ENCODE data around the gene TMEM259.

TMEM259 gene

GRCh38 chr19:1015061-1015781, 5.7 kb downstream of the TMEM259 start:
- no peak for DNase-seq

DNA sequence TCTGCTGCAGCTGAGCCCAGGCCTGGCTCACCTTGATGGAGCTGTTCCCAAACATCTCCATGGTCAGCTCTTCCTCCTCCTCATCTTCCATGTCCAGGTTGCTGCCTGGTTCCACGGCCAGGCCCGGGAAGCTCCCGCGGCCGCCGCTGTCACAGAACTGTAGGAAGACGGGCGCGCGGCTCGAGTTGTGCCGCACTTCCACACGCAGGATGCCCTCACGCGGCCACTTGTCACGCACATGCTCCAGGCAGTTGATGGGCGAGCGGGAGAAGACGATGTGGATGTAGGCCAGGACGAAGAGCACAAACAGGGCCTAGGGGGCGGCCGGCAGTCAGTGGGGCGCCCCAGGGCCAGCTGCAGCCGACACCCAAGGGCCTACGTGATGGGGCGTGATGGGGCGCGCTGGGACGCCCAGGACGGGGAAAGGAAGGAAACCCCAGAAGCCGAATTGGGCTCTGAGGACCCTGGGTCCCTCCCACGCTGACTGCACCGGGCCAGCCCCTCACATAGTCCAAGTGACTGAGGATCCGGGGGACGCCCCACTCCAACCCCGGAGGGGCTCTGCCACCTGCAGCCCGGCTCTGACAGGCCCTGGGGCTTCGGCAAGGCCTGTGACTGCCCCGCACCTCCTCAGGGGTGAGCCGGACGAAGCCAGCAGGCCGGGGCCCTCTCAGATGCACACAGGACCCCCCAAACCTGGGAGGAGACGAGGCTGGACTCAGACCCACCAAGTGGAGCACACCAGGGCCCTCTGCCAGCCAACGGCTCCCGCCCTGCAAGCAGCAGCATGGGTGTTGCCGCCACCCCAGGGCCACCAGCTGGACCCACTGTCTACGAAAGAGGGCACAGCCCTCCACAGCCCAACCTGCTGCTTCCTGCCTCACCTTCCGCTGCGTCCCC, 6.5 kb downstream of the TMEM259 start:
- no peak for DNase-seq

DNA sequence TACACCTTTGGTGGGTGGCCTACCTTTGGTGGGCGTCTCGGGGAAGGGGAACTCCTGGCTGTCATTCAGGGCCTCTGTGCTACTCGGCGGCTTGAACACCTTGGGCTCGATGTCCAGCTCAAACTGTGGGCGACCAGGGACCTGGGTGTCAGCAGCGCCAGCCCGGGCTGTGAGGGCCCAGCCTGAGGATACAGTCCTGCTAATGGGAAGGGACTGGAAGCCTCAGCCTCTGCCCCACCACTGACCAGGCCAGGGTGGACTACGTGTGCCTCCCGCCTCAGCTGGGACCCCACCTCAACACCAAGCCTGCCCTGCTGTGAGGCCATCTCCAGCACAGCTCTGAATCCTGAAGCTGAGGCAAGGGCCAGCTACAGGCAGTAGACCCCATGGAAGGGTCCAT, 7.7 kb downstream of the TMEM259 start:
- no peak for DNase-seq

DNA sequence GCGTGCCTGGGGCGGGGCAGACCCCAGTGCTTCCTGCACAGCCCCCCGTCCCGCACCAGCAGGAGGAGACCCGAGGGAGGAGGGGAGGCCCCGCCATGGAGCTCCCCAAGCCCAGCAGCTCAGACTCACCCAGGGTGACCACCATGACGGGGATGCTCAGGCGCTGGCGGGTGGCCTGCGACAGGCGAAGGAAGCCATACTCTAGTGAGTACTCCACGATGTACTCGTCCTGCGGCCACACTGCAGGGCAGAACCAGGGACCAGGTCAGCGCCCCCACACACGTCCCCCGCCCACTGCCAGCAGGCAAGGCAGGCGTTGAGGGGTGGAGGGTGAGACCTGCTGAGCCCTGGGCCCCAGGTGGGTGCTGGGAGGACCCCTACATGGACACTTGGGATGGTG, 8.6 kb downstream of the TMEM259 start:
- DNase-seq: no peak

DNA sequence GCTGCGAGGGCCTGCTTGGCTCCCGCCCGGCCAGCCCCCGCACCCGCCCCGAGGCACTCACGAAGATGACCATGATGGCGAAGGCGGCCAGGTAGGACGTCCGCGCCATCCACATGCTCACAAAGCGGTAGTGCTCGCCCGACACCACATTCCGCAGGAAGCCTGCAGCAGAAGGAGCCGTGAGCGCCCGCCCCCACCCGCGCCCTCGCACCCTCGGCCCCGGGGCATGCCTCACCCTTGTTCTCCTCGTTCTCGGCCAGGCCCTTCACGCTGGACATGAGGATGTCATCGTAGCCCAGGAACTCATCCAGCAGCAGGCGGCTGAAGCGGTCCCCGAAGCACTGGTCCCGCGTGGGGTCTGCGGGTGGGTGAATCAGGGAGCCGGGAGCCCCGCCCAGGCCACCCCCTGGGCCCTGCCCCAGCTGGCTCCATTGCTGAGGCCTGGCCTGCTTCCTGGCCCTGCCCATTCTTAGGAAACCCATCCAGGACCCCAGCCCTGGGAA, 9.0 kb downstream of the TMEM259 start:
- DNase-seq: no peak

- no peak for DNase-seq
Measured at GRCh38 chr19:1010586-1011510, 10.1 kb downstream of the TMEM259 start.

DNA sequence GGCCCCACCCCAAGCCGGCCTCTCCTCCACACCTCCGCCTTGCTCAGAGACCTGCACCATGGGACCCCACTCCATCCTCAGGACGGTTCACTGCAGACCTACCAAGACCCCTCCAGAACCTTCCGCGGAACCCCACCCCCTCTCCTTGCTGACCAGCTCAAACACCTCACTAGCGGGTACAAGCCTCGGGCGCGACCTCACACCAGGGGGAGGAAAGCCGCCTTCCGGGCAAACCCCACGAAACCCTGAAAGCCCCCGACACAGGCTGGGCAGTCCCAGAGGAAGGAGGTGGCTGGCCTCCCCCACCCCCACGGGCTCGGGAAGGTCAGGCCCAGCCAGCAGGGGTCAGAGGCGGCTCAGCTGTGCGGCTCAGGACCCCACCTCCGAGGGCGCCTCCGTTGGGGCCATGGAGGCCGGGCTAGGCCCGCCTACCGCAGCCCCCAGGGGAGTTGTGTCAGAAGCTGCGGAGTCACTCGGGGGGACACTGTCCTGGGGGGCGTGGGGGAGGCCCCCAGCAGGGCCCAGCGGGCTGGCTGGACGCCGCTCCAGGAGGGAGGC, 10.9 kb downstream of the TMEM259 start:
- DNase-seq: no peak

GRCh38 chr19:1009041-1009980, 11.6 kb downstream of the TMEM259 start:
- no peak for DNase-seq

- no peak for DNase-seq
Measured at GRCh38 chr19:1008268-1009040, 12.5 kb downstream of the TMEM259 start.

- no peak for DNase-seq
Measured at GRCh38 chr19:1007399-1008251, 13.3 kb downstream of the TMEM259 start.

DNA sequence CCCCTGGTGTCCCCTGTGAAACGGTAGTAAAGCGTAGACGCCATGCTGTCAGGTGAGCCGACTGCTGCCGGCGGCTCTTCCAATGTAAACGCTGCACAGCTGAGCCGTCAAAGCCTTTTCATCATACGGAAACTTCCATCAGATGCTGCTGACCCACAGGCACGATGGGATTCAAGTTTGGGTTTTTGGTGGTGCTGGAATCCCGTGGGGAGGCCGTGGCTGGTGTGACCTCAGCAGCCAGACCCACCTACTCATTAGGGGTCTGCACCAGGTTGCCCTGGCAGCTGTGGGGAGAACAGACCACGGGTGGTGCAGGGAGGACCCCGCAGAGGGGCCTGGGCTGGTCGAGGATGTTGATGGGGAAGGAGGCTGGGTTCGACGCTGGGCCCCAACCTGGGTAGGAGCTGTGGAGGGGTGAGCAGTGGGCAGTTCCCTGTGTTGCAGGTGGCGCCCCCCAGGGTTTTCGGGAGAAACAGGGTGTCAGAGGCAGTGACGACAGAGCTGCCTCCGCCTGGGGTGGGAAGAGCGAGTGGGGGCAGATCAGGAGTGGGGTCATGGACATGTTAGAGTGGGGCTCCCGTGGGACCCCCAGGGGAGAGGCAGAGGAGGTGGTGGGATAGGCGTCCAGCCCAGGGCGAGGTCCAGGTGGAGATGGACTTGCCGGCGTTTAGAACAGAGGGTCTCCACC, 14.1 kb downstream of the TMEM259 start:
- DNase-seq: no peak

GRCh38 chr19:1004803-1005664, 15.9 kb downstream of the TMEM259 start:
- DNase-seq: no peak

DNA sequence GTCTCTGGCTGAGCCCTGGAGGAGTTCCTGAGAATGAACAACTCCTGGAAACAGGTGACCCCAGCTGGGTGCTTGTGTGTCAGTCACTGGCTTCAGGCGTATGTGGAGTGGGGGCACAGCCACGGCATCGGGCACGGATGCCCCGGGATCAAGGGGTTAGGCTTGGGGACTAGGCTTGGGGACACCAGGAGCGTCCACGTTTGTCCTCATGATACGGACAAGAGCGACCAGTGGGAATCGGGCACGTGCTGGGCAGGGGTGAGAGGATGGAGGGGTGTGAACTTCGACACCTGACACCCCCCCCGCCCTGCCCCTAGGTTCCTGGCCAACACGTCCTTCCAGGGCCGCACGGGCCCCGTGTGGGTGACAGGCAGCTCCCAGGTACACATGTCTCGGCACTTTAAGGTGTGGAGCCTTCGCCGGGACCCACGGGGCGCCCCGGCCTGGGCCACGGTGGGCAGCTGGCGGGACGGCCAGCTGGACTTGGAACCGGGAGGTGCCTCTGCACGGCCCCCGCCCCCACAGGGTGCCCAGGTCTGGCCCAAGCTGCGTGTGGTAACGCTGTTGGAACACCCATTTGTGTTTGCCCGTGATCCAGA, 16.6 kb downstream of the TMEM259 start:
- no peak for DNase-seq

DNA sequence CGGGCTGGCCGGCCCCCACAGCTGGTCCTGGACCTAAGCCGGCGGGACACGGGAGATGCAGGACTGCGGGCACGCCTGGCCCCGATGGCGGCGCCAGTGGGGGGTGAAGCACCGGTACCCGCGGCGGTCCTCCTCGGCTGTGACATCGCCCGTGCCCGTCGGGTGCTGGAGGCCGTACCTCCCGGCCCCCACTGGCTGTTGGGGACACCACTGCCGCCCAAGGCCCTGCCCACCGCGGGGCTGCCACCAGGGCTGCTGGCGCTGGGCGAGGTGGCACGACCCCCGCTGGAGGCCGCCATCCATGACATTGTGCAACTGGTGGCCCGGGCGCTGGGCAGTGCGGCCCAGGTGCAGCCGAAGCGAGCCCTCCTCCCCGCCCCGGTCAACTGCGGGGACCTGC, 17.6 kb downstream of the TMEM259 start:
- DNase-seq: no peak

GRCh38 chr19:1002600-1002999, 18.3 kb downstream of the TMEM259 start:
- no peak for DNase-seq

DNA sequence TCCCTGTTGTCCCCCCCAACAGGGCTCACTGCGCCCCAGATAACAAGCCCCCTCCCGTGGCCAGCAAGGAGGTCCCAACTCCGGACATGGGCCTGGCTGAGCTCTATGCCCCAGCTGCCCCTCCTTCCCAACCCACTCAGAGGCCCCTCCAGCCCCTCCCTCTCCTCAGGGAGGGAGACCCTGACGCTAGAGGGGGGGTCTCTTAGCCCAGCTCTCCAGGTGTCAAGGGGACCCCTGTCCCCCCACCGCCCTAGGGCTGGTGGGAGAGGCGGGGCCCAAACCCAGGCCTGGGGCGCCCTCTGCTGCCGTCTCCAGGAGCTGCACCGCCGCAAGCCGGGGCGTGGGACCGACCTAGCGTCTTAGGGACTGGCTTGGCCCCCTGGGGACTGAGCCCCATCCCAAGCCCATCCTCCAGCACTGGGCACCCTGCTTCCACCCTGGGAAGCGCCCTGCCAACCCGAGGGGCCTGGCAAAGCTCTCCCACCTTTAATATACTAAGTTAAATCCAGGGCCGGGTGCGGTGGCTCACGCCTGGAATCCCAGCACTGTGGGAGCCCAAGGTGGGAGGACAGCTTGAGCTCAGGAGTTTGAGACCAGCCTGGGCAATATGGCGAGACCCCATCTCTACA, 19.3 kb downstream of the TMEM259 start:
- peak; percentile 81 for DNase-seq
